ENCODE results near the gene TSPEAR.
"Not testable (repeated sequence)": the region's sequence is repeated elsewhere in the genome, so short reads cannot be mapped to it uniquely, and the experiment has no call there.

Gene TSPEAR

DNA sequence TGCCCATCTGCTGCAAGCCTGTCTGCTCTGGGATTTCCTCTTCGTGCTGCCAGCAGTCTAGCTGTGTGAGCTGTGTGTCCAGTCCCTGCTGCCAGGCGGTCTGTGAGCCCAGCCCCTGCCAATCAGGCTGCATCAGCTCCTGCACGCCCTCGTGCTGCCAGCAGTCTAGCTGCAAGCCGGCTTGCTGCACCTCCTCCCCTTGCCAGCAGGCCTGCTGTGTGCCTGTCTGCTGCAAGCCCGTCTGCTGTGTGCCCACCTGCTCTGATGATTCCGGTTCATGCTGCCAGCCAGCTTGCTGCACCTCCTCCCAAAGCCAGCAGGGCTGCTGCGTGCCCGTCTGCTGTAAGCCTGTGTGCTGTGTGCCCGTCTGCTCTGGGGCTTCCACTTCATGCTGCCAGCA, 110.3 kb downstream of the TSPEAR start:
- DNase-seq: not testable (repeated sequence)

DNA sequence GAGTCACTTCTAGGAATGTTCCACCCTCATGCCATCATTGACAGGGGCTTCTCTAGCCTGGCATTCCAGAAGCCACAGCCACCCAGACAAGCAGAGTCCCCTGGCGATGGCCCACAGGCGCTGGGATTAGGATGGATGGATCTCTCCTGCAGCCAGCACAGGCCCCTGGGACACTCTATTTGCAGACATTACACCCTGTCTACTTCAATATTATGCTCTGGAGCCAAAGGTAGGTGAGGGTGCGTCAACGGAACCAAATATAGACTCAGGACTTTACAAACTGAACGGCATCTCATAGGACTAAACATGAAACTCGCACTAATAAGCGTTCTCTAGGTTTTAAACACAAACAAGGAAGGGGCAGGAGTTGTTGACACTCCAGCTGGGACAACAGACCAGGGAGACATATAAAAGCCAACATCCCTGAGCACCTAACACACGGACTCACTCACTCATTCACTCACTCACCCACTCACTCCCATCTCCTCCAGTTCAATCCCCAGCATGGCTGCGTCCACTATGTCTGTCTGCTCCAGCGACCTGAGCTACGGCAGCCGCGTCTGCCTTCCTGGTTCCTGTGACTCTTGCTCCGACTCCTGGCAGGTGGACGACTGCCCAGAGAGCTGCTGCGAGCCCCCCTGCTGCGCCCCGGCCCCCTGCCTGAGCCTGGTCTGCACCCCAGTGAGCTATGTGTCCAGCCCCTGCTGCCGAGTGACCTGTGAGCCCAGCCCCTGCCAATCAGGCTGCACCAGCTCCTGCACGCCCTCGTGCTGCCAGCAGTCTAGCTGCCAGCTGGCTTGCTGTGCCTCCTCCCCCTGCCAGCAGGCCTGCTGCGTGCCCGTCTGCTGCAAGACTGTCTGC, 111.0 kb downstream of the TSPEAR start, which contains the start of gene KRTAP10-7:
KRTAP10-7 (plus strand) TSS at position 480 of the 861 bp plus-strand sequence; CDS start at position 505, 25 bp downstream.
- DNase-seq: not testable (repeated sequence)

DNA sequence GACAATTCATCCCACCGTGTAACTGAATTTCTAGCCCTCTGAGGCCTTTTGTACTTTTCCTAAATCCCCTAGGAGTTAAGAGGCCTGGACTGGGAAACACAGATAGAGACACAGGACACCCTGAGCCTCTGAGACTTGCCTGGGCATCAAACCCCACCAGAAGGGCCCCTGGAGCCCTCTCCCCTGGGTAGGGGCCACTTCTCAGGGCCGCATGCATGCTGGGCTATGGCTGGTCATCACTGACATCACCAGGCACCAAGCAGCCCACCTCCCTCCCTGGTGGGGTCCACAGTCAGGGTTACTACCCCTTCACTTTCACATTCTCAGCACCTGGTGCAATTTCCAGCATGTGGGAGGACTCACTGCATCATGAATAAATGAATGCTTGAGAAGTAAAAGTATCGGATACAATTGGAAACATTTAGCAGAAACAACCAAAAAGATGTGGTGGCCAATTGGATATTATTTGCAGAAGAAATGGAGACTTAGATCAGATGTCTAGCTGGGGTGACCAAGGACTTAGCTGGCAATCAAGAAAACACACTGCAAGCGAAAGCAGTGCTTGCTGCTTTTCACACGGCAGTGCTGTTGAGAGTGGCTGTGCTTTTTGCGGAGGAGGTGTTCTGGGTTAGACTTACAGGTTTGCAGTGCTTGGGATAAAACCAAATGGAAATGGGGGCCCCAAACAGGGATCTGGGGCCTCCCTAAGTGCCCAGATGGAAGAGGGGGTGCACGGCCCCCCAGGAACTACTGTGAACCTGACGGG, 111.9 kb downstream of the TSPEAR start:
- no peak for DNase-seq

GRCh38 chr21:44598061-44598460, 113.3 kb downstream of the TSPEAR start:
- DNase-seq: no peak

GRCh38 chr21:44596068-44596725, 115.2 kb downstream of the TSPEAR start:
- DNase-seq: no peak

DNA sequence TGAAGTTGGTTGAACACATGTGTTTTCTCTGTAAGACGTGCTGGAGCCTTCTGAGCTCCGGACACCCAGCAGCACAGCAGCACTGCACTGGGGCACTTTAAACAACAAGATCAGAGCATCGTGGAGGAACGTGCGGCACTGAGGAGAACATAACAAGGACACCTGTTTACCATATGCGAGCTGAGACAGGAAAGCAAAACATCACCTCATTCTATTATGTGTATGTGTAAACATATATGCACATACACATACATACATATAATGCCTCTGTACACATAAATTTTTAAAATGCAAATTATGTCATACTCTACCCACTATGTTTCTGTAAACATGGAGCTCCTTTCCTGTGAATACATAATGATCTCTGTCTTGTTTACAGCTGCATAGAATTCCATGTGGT, 115.8 kb downstream of the TSPEAR start:
- DNase-seq: no peak

DNA sequence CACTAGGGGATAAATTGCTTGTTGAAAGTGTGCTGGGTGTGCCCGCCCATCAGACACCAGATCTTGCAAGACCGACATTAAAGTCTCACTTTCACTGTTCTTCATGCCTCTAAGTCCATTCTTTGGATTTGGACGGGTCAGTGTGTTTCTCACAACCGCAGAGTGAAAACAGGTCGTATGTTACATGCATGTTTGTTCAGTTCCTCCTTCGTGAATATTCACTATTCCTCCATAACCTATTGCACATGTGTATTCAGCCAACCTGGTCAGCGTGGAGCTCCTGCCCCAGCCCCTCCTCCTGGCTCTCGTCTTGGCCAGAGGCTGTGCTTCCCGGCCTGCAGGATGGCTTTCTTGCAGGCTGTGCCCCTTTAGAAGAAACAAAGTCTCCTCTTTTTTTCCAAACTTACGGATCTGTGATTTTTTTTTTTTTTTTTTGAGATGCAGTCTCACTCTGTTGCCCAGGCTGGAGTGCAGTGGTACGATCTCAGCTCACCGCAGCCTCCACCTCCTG, 116.9 kb downstream of the TSPEAR start:
- no peak for DNase-seq

DNA sequence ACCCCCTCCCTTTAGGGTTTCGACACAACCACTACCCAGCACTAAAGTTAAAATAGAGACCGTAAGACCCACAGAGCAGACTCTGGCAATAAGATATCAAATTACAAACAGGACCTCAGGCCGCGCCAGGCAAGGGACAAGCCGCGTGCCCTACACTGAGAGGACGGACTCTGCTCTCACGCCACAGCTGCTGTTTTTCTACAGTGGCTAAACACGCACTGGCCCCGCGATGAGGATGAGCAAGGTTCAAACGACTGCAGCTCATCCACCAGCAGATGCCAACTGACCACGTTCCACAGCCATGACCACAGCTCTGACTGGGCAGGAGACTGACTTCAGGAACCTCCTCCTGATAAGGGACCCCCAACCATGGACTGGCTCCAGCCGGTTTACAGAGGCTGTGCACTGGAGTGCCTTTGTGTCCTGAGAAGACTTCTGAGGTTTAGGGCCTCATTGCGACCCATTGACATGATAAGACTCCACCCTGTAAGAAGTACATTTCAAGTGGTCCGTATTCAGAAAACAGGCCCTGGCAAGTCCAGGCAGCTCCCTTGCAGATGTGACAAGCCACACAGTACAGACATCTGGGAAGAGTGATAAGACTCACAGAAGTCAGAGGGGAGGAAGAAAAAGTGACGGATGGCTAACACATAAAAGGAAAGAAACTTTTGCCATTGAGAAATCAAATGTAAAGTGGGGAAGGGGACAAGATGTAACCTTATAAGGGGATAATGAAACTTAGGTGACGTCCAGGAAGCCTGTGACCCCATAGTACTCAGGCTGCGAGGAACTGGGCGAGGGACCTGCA, 117.6 kb downstream of the TSPEAR start:
- no peak for DNase-seq

DNA sequence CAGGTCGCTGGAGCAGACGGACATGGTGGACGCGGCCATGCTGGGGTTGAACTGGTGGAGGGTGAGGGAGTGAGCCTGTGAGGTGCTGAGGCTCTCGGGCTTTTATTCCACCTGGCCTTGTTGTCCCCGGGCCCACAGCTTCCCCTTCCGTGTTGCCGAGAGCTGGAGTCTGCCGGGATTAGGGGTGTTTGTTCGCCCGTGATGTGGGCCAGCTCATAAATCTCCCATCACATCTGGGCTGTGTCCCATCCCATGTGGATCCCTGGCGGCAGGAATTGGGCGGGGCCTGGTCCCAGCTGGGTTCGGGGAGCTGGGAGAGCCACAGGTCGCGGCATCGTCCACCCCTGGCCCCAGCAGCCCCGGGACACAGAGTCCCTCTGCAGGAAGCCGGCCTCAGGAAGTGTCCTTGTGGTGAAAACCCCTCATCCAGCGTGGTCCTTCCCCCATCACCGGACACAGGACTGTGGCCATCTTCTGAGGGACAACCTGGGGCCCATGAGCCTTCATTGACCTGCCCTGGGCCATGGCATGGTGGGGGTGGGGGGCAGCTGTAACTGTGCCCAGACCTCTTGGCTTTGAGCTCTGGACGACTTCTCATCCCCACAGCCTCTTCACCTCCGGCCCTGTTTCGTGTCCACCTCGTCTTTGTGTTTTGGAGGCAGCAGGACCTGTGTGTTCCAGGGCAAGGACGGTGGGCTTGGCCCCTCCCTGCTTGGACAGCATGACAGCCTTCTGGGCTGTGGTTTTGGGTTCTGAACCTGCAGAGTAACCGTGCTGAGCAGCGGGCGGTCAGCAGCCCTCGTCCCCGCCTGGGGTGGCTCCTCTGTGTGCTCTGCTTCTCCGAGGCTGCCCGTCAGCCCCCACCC, 118.7 kb downstream of the TSPEAR start, which contains the start of gene KRTAP10-6:
KRTAP10-6 (minus strand) TSS at position 60 of the 866 bp plus-strand sequence; CDS start at position 39, 21 bp downstream.
- no peak for DNase-seq

GRCh38 chr21:44591801-44592130, 119.6 kb downstream of the TSPEAR start:
- DNase-seq: not testable (repeated sequence)

DNA sequence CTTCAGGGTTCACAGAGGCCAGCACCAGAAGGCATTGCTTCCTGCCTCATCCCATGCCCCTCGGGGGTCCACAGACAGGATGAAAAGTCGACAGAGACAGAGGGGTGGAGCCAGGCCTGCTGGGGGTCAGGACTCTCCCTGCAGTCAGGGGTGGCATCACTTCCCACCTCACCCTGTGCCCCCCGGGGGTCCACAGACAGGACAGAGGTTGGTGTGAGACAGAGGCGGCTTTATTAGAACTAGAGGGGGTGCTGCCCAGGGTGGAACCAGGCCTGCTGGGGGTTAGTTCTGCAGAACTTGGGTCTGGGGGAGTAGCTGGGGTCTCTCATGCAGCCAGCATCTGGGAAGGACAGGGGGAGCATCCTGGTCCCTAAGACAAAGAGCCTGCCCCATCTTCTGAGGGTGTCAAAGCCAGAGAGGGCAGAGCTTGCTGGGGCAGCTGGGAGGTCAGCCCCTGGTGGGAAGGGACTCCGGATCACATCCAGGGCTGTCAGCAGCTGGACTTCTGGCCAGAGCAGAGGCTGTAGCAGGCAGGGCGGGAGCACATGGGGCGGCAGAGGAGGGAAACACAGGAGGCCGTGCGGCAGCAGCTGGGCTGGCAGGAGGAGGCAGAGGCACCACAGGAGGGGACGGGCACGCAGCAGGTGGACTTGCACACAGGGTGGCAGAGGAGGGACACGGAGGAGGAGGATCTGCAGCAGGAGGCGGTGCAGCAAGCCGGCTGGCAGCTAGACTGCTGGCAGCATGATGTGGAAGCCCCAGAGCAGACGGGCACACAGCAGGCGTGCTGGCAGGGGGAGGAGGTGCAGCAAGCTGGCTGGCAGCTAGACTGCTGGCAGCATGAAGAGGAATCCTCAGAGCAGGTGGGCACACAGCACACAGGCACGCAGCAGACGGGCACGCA, 120.2 kb downstream of the TSPEAR start:
- not testable (repeated sequence) for DNase-seq

- DNase-seq: no peak
Measured at GRCh38 chr21:44590311-44590721, 121.1 kb downstream of the TSPEAR start.

- no peak for DNase-seq
Measured at GRCh38 chr21:44589586-44590305, 121.6 kb downstream of the TSPEAR start.

GRCh38 chr21:44589094-44589493, 122.3 kb downstream of the TSPEAR start:
- DNase-seq: no peak

GRCh38 chr21:44585892-44586291, 125.5 kb downstream of the TSPEAR start:
- DNase-seq: no peak

- peak; percentile 18 for DNase-seq
Measured at GRCh38 chr21:44583800-44584147, 127.6 kb downstream of the TSPEAR start.

DNA sequence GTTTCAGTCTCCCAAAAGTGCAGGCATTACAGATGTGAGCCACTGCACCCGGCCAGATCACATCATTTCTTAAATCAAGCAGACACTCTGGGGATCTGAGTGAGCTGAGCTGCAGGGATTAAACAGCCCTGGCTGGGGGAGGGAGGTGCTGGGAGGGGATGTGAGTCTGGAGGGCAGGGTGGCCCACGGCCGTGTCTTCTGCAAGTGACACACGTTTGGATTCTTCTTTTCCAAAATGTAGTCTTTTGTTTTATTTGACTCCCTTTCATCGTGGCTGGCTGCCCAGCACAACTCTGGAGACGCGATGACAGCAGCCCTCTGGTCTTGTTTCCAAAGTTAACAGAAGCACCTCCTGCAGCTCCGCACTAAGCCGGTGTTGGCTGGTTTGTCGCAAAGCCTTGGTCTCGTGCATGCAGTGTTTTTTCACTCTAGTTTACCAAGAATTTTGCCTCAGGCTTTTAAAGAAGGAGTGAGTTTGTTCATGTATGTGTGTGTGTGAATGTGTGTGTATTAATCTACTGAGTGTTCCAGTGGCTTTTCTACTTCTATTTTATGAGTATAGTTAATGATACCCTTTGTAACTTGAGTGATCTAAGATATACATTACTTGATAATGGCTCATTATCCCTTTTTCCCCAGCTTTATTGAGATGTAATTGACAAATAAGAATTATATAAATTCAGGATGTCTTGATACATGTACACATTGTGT, 128.1 kb downstream of the TSPEAR start:
- no peak for DNase-seq

- DNase-seq: no peak
Measured at GRCh38 chr21:44582055-44582454, 129.3 kb downstream of the TSPEAR start.

DNA sequence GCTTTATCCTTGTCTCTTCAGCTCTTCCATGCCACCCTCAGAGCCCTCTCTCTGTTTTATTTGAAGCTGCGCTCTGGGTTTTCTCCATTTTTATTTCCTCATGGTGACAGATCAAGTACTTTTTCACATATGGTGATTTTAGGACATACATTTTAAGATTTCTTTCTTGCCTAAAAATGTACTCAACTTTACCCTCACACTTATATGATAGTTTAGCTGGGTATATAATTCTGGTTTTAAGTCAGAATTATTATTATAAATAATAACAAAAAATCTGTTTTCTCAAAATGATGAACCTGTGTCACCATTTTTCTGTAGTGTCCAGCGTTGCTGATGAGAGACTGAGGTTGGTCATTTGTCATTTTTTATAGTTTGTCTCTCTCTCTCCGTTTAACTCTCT, 130.2 kb downstream of the TSPEAR start:
- DNase-seq: no peak

Data from CD4-positive, alpha-beta T cell treated with Interleukin-17A for 4 hours (primary cell).